ENCODE results near the gene EXOC3L1. TPM values are rescaled to one million over a fixed set of nuclear protein-coding genes. Genes with fewer than 3 reads are reported as not detected.

The EXOC3L1 gene
- total RNA-seq, 4 donors from 2014 or later: 0.20 to 2.3 (median 0.88) TPM

- Histone ChIP-seq H3K9me3 (no peaks in the 10 kb centered on the region), H3K27ac (peak overlapping the region in 2 of 4 donors; percentile 12 to 32), H3K4me3 (no peak overlapping the region), H3K4me1 (peaks cover 15 to 19% of the 10 kb centered on the region in 2 donors), H3K27me3 (no peaks in the 10 kb centered on the region), H3K36me3 (no peaks in the 10 kb centered on the region)
- TF ChIP-seq CTCF (IDR thresholded peaks at IDR 0.05 in 4 of 5, conservative IDR thresholded peaks at IDR 0.05 in 1 of 5): no peak
- TF ChIP-seq POLR2A (IDR thresholded peaks at IDR 0.05): no peak
- DNase-seq: peak in 1 of 2 donors; percentile 43
- ATAC-seq: peak in 1 of 2 donors; percentile 25
- intact Hi-C loops (cut with DNase I; ENCODE audit: low total_unique reads): no loop called here
- in situ Hi-C loops (cut with MboI; ENCODE audit: low sequenced_read_pairs in 4 of 4): no loop called here
These were observed 26.9 kb upstream of the EXOC3L1 start for GRCh38 chr16:67216612-67217490.

- intact Hi-C loops (cut with DNase I; ENCODE audit: low total_unique reads): no loop called here
- peaks cover 18 to 19% of the 10 kb centered on the region in 2 donors for H3K4me1 ChIP-seq
- in situ Hi-C loops (cut with MboI; ENCODE audit: low sequenced_read_pairs in 4 of 4): no loop called here
- no peak for DNase-seq
- TF ChIP-seq CTCF (IDR thresholded peaks at IDR 0.05 in 4 of 5, conservative IDR thresholded peaks at IDR 0.05 in 1 of 5) (no peak), POLR2A (IDR thresholded peaks at IDR 0.05) (no peak)
- H3K27ac ChIP-seq: no peak overlapping the region
- no peaks in the 10 kb centered on the region for H3K9me3 ChIP-seq
- H3K27me3 ChIP-seq: no peaks in the 10 kb centered on the region
- ATAC-seq: no peak
- H3K36me3 ChIP-seq: no peaks in the 10 kb centered on the region
- no peak overlapping the region for H3K4me3 ChIP-seq
These were observed 25.8 kb upstream of the EXOC3L1 start for GRCh38 chr16:67215706-67216105.

- H3K36me3 ChIP-seq: no peaks in the 10 kb centered on the region
- DNase-seq (peak; percentile 27 to 61), ATAC-seq (peak; percentile 21 to 34)
- intact Hi-C loops (cut with DNase I; ENCODE audit: low total_unique reads): no loop called here
- H3K4me3 ChIP-seq: no peak overlapping the region
- H3K9me3 ChIP-seq: no peaks in the 10 kb centered on the region
- no peaks in the 10 kb centered on the region for H3K27me3 ChIP-seq
- in situ Hi-C loops (cut with MboI; ENCODE audit: low sequenced_read_pairs in 4 of 4): no loop called here
- peaks cover 27 to 28% of the 10 kb centered on the region in 2 donors for H3K4me1 ChIP-seq
- H3K27ac ChIP-seq: peak overlapping the region; percentile 48 to 61 (median 56)
- no peak for TF ChIP-seq CTCF (IDR thresholded peaks at IDR 0.05 in 4 of 5, conservative IDR thresholded peaks at IDR 0.05 in 1 of 5)
- TF ChIP-seq POLR2A (IDR thresholded peaks at IDR 0.05): no peak
These were observed 23.5 kb upstream of the EXOC3L1 start for GRCh38 chr16:67213197-67214019.

GRCh38 chr16:67212766-67213165 is 22.8 kb upstream of the EXOC3L1 start:
- in situ Hi-C loops (cut with MboI; ENCODE audit: low sequenced_read_pairs in 4 of 4) (no loop called here), intact Hi-C loops (cut with DNase I; ENCODE audit: low total_unique reads) (no loop called here)
- ATAC-seq: no peak
- Histone ChIP-seq H3K4me1 (peaks cover 33 to 34% of the 10 kb centered on the region in 2 donors), H3K27me3 (no peaks in the 10 kb centered on the region), H3K27ac (peak overlapping the region in 1 of 4 donors; percentile 57), H3K4me3 (no peak overlapping the region), H3K9me3 (no peaks in the 10 kb centered on the region), H3K36me3 (no peaks in the 10 kb centered on the region)
- DNase-seq: no peak
- no peak for TF ChIP-seq CTCF (IDR thresholded peaks at IDR 0.05 in 4 of 5, conservative IDR thresholded peaks at IDR 0.05 in 1 of 5)
- no peak for TF ChIP-seq POLR2A (IDR thresholded peaks at IDR 0.05)

Measured in gastrocnemius medialis (tissue), 4 donors.